CD14-positive monocyte (primary cell): ENCODE measurements around the gene SRSF7. TPM values are rescaled to one million over a fixed set of nuclear protein-coding genes. Genes with fewer than 3 reads are reported as not detected.

Experiments
- DNase-seq, 3 donors: peaks; one replicate each; pipeline ENCODE4 v3.0.0-alpha.2; 2011 to 2022
- H2AFZ ChIP-seq: 2 replicates; pipeline ENCODE4 v1.6.0; 2012; ENCODE audit warnings: mild to moderate bottlenecking, low read depth, low read length, inconsistent platforms; ENCODE audit not compliant: insufficient read depth, poor library complexity, severe bottlenecking
- H3K27ac ChIP-seq, 2 donors: 1 replicate in 1 of 2; 2 replicates in 1 of 2; pipeline ENCODE4 v1.5.1; 2012 to 2013; ENCODE audit warnings: low read length in 2 of 2, control low read depth in 1 of 2, inconsistent platforms in 1 of 2, low read depth in 1 of 2, mild to moderate bottlenecking in 1 of 2
- H3K27me3 ChIP-seq, 2 donors: one replicate each; pipeline versions ENCODE4 v1.6.0 to v1.6.1; 2011 to 2013; ENCODE audit warnings: low read length in 2 of 2; ENCODE audit not compliant: control insufficient read depth in 2 of 2, insufficient read depth in 2 of 2
- H3K36me3 ChIP-seq, 2 donors: replicated peaks in 1 of 2; 1 replicate in 1 of 2; 2 replicates in 1 of 2; pipeline versions ENCODE4 v1.5.1 to v1.6.1; 2012 to 2013; ENCODE audit warnings: low read length in 2 of 2, control low read depth in 1 of 2, inconsistent platforms in 1 of 2, mild to moderate bottlenecking in 1 of 2; ENCODE audit not compliant: insufficient read depth in 2 of 2, control insufficient read depth in 1 of 2
- H3K4me1 ChIP-seq, 2 donors: 1 replicate in 1 of 2; 2 replicates in 1 of 2; pipeline versions ENCODE4 v1.5.1 to v1.6.1; 2012 to 2013; ENCODE audit warnings: low read length in 2 of 2, control low read depth in 1 of 2, inconsistent platforms in 1 of 2, mild to moderate bottlenecking in 1 of 2, moderate library complexity in 1 of 2; ENCODE audit not compliant: insufficient read depth in 2 of 2, control insufficient read depth in 1 of 2
- H3K4me2 ChIP-seq: replicated peaks from 2 replicates; pipeline ENCODE3; 2012; ENCODE audit warnings: low read length, moderate library complexity, mild to moderate bottlenecking; ENCODE audit not compliant: poor library complexity, severe bottlenecking; ENCODE audit errors: extremely low read depth
- H3K4me3 ChIP-seq, 3 experiments: fragments of 200-600 bp in 1 of 3; sonication (generic) in 1 of 3; replicated peaks in 1 of 3; 1 replicate in 2 of 3; 2 replicates in 1 of 3; pipeline ENCODE4 v1.5.1; 2011 to 2013; ENCODE audit warnings: low read length in 3 of 3, mild to moderate bottlenecking in 3 of 3, control low read depth in 2 of 3, low read depth in 2 of 3, inconsistent platforms in 1 of 3, moderate library complexity in 1 of 3
- H3K79me2 ChIP-seq: 2 replicates; pipeline ENCODE4 v1.6.0; 2012; ENCODE audit warnings: mild to moderate bottlenecking, control low read depth, inconsistent platforms, low read length, moderate library complexity; ENCODE audit not compliant: insufficient read depth
- H3K9ac ChIP-seq: 2 replicates; pipeline ENCODE4 v1.6.0; 2017; ENCODE audit warnings: low read length, mild to moderate bottlenecking; ENCODE audit not compliant: insufficient read depth, poor library complexity, severe bottlenecking
- H3K9me3 ChIP-seq, 2 donors: replicated peaks in 1 of 2; 1 replicate in 1 of 2; 2 replicates in 1 of 2; pipeline versions ENCODE4 v1.5.1 to v1.6.1; 2012 to 2013; ENCODE audit warnings: low read length in 2 of 2, control low read depth in 1 of 2; ENCODE audit not compliant: control insufficient read depth in 1 of 2, insufficient read depth in 1 of 2
- H4K20me1 ChIP-seq: 2 replicates; pipeline ENCODE4 v1.6.0; 2012; ENCODE audit warnings: mild to moderate bottlenecking, low read length, control low read depth, moderate library complexity; ENCODE audit not compliant: insufficient read depth
- H3K27ac Mint-ChIP-seq, 7 donors: one replicate each; pipeline ENCODE4 v1.8.0; 2020; ENCODE audit warnings: mild to moderate bottlenecking in 7 of 7, mixed read lengths in 7 of 7, moderate library complexity in 6 of 7, inconsistent platforms in 2 of 7
- H3K27me3 Mint-ChIP-seq, 3 donors: one replicate each; pipeline ENCODE4 v1.8.0; 2021 to 2022; ENCODE audit warnings: low read depth in 3 of 3, mild to moderate bottlenecking in 3 of 3, mixed read lengths in 3 of 3, moderate library complexity in 3 of 3, inconsistent platforms in 1 of 3
- H3K36me3 Mint-ChIP-seq, 2 donors: one replicate each; pipeline ENCODE4 v1.8.0; 2020; ENCODE audit warnings: mixed read lengths in 2 of 2, inconsistent platforms in 1 of 2, mild to moderate bottlenecking in 1 of 2
- H3K4me1 Mint-ChIP-seq: one replicate; pipeline ENCODE4 v1.8.0; 2020; ENCODE audit warnings: mild to moderate bottlenecking, mixed read lengths
- H3K4me3 Mint-ChIP-seq, 2 donors: one replicate each; pipeline ENCODE4 v1.8.0; 2020; ENCODE audit warnings: mild to moderate bottlenecking in 2 of 2, mixed read lengths in 2 of 2, moderate library complexity in 1 of 2
- H3K9me3 Mint-ChIP-seq, 7 donors: one replicate each; pipeline ENCODE4 v1.8.0; 2020 to 2022; ENCODE audit warnings: mixed read lengths in 7 of 7, mild to moderate bottlenecking in 6 of 7, moderate library complexity in 6 of 7, inconsistent platforms in 2 of 7
- CTCF ChIP-seq: fragments of 200-600 bp; IDR thresholded peaks from one replicate; pipeline ENCODE4 v1.8.0; 2022; ENCODE audit warnings: antibody characterized with exemption, mild to moderate bottlenecking
- WGBS: methylation state at CpG from one replicate; pipeline ENCODE4 v1.1.5; 2013; ENCODE audit warnings: missing lambda C conversion rate; ENCODE audit not compliant: insufficient coverage; 5-methylcytosine and 5-hydroxymethylcytosine counted together
- intact Hi-C, 2 donors: fragments of 100-400 bp; cut with micrococcal nuclease; formaldehyde crosslinking; loops; one replicate each; pipeline versions ENCODE4 v1.15.0 to v1.15.1; 2023
- polyA minus RNA-seq: library from RNA; depleted of rRNA, polyadenylated mRNA; stranded (reverse); fragments of >200 nt; gene quantifications from 2 replicates; pipeline ENCODE4 v1.2.3, GENCODE V29; 2012
- polyA plus RNA-seq, 3 donors: library from polyadenylated mRNA; depleted of rRNA in 1 of 3; unstranded in 2 of 3; stranded (reverse) in 1 of 3; fragments of 300-500 nt in 2 of 3; fragments of >200 nt in 1 of 3; fragmentation: Illumina TruSeq in 2 of 3; gene quantifications; 1 replicate in 2 of 3; 2 replicates in 1 of 3; pipeline ENCODE4 v1.2.3, GENCODE V29; 2012 to 2021
- total RNA-seq, 12 experiments: library from RNA in 1 of 12; stranded (reverse) in 1 of 12; fragments of 120-200 nt in 1 of 12; gene quantifications; one replicate each; pipeline ENCODE4 v1.2.4 and lab custom pipeline; 2013 to 2026; ENCODE audit warnings: mixed read lengths in 6 of 12, inconsistent platforms in 1 of 12

Gene SRSF7
- total RNA-seq (2013): 189 TPM
- polyA plus RNA-seq: 100 to 1,000 TPM; 226 to 299 (median 246) TPM
- 58.7 and 98.5 TPM in 2 replicates for polyA minus RNA-seq
- total RNA-seq (lab: John Stamatoyannopoulos, UW): 95.0 to 328 (median 153) reads per million in 11 experiments

DNA sequence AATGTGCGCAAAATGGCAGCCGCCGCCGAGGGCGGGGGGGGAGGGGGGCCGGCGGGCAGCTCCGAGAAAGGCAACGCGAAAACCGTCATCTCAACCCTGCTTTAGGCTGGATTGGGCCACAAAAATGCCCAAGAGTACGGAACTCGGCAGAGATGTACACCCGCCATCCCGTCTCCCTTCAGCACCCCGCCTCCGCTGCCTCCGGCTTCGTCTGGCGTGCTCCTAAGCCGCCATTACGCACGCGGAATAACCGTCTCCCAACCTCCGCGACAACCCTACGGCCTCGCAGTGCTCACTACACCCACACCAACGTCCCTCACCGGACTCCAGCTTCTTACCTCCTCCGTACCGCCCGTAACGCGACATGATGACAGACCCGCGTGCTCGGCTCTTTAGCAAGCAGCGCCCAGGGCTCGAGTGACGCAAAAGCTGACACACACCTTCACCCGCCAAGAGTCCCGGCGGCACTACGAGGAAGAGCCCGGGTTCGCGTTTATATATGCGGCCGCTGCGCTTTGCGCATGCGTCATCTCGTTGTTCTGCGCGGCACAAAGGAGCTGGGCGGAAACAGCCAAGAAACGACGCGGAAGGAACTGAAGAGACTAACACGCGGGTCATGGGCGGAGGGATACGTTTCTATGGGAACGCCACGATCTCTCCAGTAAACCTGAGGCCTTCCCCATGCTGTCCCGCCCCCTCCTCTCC is at the start of gene SRSF7:
TSS of gene SRSF7 (minus strand) at position 471 of the 705 bp plus-strand sequence. CDS start at position 366, 105 bp downstream.
- Histone ChIP-seq H2AFZ (peak within 1 kb of the TSS; percentile 91), H3K9ac (peak within 1 kb of the TSS; percentile 91), H3K9me3 (no peaks in the 10 kb centered on the region), H3K27ac (peak within 1 kb of the TSS; percentile 92 to 97), H3K27me3 (no peaks in the 10 kb centered on the region), H3K4me2 (peak within 1 kb of the TSS; percentile 95), H3K4me1 (peaks cover 39 to 46% of the 10 kb centered on the region in 2 donors), H3K4me3 (peak within 1 kb of the TSS; percentile 76 to 99 (median 84)), H3K36me3 (peaks cover 35 to 37% of the 10 kb centered on the region in 2 donors), H4K20me1 (peaks cover 51% of the 10 kb centered on the region), H3K79me2 (peaks cover 51% of the 10 kb centered on the region)
- peaks cover 0 to 5% (median 0%) of the 10 kb centered on the region in 7 donors for H3K9me3 Mint-ChIP-seq
- peaks cover 42% of the 10 kb centered on the region for H3K4me1 Mint-ChIP-seq
- peaks cover 0 to 3% (median 0%) of the 10 kb centered on the region in 3 donors for H3K27me3 Mint-ChIP-seq
- H3K27ac Mint-ChIP-seq: peak within 1 kb of the TSS; percentile 92 to 99 (median 97)
- DNase-seq: peak; percentile 98 to 99 (median 98)
- H3K36me3 Mint-ChIP-seq: peaks cover 38 to 41% of the 10 kb centered on the region in 2 donors
- H3K4me3 Mint-ChIP-seq: peak within 1 kb of the TSS; percentile 99 to 100
- intact Hi-C loops: loop anchor here in 1 of 2 donors (2.0 kb wide), 1 partner anchor 374 kb away; the partner anchor contains the start of gene ATL2
- no peak for TF ChIP-seq CTCF
- under 1% methylated on average over 61 of the region's 68 CpGs for WGBS

GRCh38 chr2:38797953-38798352 is 46.8 kb upstream of the SRSF7 start:
- Mint-ChIP-seq H3K9me3 (peaks cover 0 to 3% (median 0%) of the 10 kb centered on the region in 7 donors), H3K4me1 (no peaks in the 10 kb centered on the region), H3K27me3 (no peaks in the 10 kb centered on the region), H3K36me3 (peaks cover 34 to 48% of the 10 kb centered on the region in 2 donors), H3K4me3 (no peak overlapping the region), H3K27ac (no peak overlapping the region)
- H3K4me1 ChIP-seq: no peaks in the 10 kb centered on the region
- H3K4me3 ChIP-seq: no peak overlapping the region
- DNase-seq: no peak
- no peak overlapping the region for H3K4me2 ChIP-seq
- no peaks in the 10 kb centered on the region for H3K27me3 ChIP-seq
- intact Hi-C loops: no loop called here
- no peak overlapping the region for H3K27ac ChIP-seq
- WGBS: no CpG with 5 or more reads among the region's 3 CpGs
- no peak overlapping the region for H2AFZ ChIP-seq
- no peaks in the 10 kb centered on the region for H3K9me3 ChIP-seq
- H3K36me3 ChIP-seq: peaks cover 16 to 40% of the 10 kb centered on the region in 2 donors
- H3K9ac ChIP-seq: no peak overlapping the region
- H4K20me1 ChIP-seq: no peaks in the 10 kb centered on the region
- no peaks in the 10 kb centered on the region for H3K79me2 ChIP-seq
- no peak for TF ChIP-seq CTCF
